GM12878 (cell line): ENCODE data around the gene RAB30. TPM values are rescaled to one million over a fixed set of nuclear protein-coding genes. Genes with fewer than 3 reads are reported as not detected.

ENCODE experiments used
- ATAC-seq: fragments of 200-7000 bp; cut with Tn5 transposase; 3 replicates; pipeline ENCODE4 v1.9.1; 2020; ENCODE audit warnings: mild to moderate bottlenecking, moderate library complexity
- BruUV-seq: library from RNA; stranded (reverse); fragments of 400-500 nt; replicated peaks from 2 replicates; lab custom pipeline; 2021; lab: Mats Ljungman, UMichigan
- CTCF ChIA-PET: fragments of 300-600 bp; sonication (Branson Sonifier 250); formaldehyde crosslinking; extraction: SDS; loops from one replicate; lab custom pipeline; 2021; ENCODE audit warnings: inconsistent platforms; lab: Yijun Ruan, JAX
- POLR2A ChIA-PET: fragments of 350-600 bp; formaldehyde crosslinking; extraction: SDS; loops from one replicate; lab custom pipeline; 2021; ENCODE audit warnings: inconsistent platforms; lab: Charles Lee
- RAD21 ChIA-PET: fragments of 300-600 bp; sonication (Branson Sonifier 250); formaldehyde crosslinking; loops from one replicate; lab custom pipeline; 2023; ENCODE audit warnings: antibody characterized with exemption; ENCODE audit not compliant: unreplicated experiment; lab: Charles Lee
- SMC1A ChIA-PET: fragments of 300-600 bp; sonication (Branson Sonifier 250); formaldehyde crosslinking; loops from one replicate; lab custom pipeline; 2023; ENCODE audit not compliant: unreplicated experiment, uncharacterized antibody; lab: Charles Lee
- DNase-seq: peaks from one replicate; pipeline ENCODE4 v3.0.0-alpha.2; 2011; ENCODE audit warnings: low read depth, low spot score
- FAIRE-seq: peaks from 3 replicates; lab custom pipeline; 2011; peaks lifted over from hg19 to GRCh38; lab: Jason Lieb, UNC
- H2AFZ ChIP-seq: 2 replicates; pipeline ENCODE4 v1.6.0; 2011; ENCODE audit warnings: low read depth, low read length, control low read depth; ENCODE audit not compliant: control insufficient read depth
- H3K27ac ChIP-seq: 2 replicates; pipeline ENCODE4 v1.5.1; 2011; ENCODE audit warnings: control low read depth; ENCODE audit not compliant: control insufficient read depth, insufficient read depth
- H3K27me3 ChIP-seq, 2 experiments: replicated peaks in 1 of 2; 2 replicates each; pipeline versions ENCODE4 v1.6.0 to v1.6.1; 2011; ENCODE audit warnings: low read length in 1 of 2; ENCODE audit not compliant: control insufficient read depth in 2 of 2, insufficient read depth in 2 of 2
- H3K36me3 ChIP-seq, 2 experiments: 2 replicates each; pipeline ENCODE4 v1.5.1; 2011; ENCODE audit warnings: low read length in 1 of 2; ENCODE audit not compliant: control insufficient read depth in 2 of 2, insufficient read depth in 2 of 2
- H3K4me1 ChIP-seq: 2 replicates; pipeline ENCODE4 v1.6.1; 2011; ENCODE audit warnings: mild to moderate bottlenecking, low read length, moderate library complexity, mixed read lengths; ENCODE audit not compliant: control insufficient read depth, insufficient read depth
- H3K4me2 ChIP-seq: 2 replicates; pipeline ENCODE4 v1.6.0; 2011; ENCODE audit warnings: control low read depth; ENCODE audit not compliant: control insufficient read depth, insufficient read depth
- H3K4me3 ChIP-seq: fragments of 200-600 bp; sonication (generic); 2 replicates; pipeline ENCODE4 v1.5.1; 2016
- H3K79me2 ChIP-seq: 2 replicates; pipeline ENCODE4 v1.6.0; 2011; ENCODE audit warnings: low read length; ENCODE audit not compliant: control insufficient read depth, insufficient read depth
- H3K9ac ChIP-seq: 2 replicates; pipeline ENCODE4 v1.8.0; 2011; ENCODE audit warnings: low read length, control low read depth, mixed read lengths; ENCODE audit not compliant: control insufficient read depth, insufficient read depth
- H3K9me3 ChIP-seq: replicated peaks from 3 replicates; pipeline ENCODE4 v1.5.1; 2011; ENCODE audit warnings: mild to moderate bottlenecking, low read length; ENCODE audit not compliant: control insufficient read depth, insufficient read depth
- H4K20me1 ChIP-seq: 2 replicates; pipeline ENCODE4 v1.6.0; 2011; ENCODE audit not compliant: control insufficient read depth, insufficient read depth
- ASH2L ChIP-seq: fragments of 300-600, 200-600 bp; sonication (generic); IDR thresholded peaks from 2 replicates; pipeline ENCODE4 v1.6.1; 2017; ENCODE audit warnings: low read depth, mild to moderate bottlenecking, borderline replicate concordance
- BHLHE40 ChIP-seq, 2 experiments: fragments of 450-650 bp in 1 of 2; IDR thresholded peaks; 2 replicates each; pipeline ENCODE4 v1.6.1; 2011 to 2017; ENCODE audit warnings: low read depth in 2 of 2, borderline replicate concordance in 1 of 2, improper control_type of control experiment in 1 of 2, low read length in 1 of 2, mild to moderate bottlenecking in 1 of 2
- CBFB ChIP-seq: IDR thresholded peaks from 2 replicates; pipeline ENCODE4 v1.6.1; 2016; ENCODE audit warnings: antibody characterized with exemption, low read depth
- CEBPB ChIP-seq, 2 experiments: fragments of 150-350 bp in 1 of 2; IDR thresholded peaks; 2 replicates each; pipeline ENCODE4 v1.6.1; 2012 to 2014; ENCODE audit warnings: low read depth in 2 of 2, low read length in 2 of 2, borderline replicate concordance in 1 of 2, inconsistent platforms in 1 of 2
- EP300 ChIP-seq, 2 experiments: fragments of 150-350 bp in 1 of 2; IDR thresholded peaks; 2 replicates each; pipeline ENCODE4 v1.6.1; 2011 to 2012; ENCODE audit warnings: low read depth in 2 of 2, low read length in 2 of 2, borderline replicate concordance in 1 of 2, improper control_type of control experiment in 1 of 2, inconsistent platforms in 1 of 2; ENCODE audit not compliant: control insufficient read depth in 1 of 2
- GATAD2B ChIP-seq: fragments of 450-650 bp; conservative IDR thresholded peaks from 2 replicates; pipeline ENCODE4 v1.6.1; 2017; ENCODE audit warnings: low read depth, mild to moderate bottlenecking, moderate library complexity
- HDAC6 ChIP-seq: fragments of 200-600 bp; sonication (generic); IDR thresholded peaks from one replicate; pipeline ENCODE4 v1.8.0; 2017; ENCODE audit warnings: antibody characterized with exemption; ENCODE audit not compliant: unreplicated experiment
- IKZF2 ChIP-seq, 2 experiments: fragments of 450-650 bp; IDR thresholded peaks; 2 replicates each; pipeline ENCODE4 v1.6.1; 2017; ENCODE audit warnings: mild to moderate bottlenecking in 2 of 2, moderate library complexity in 2 of 2
- MEF2A ChIP-seq: IDR thresholded peaks from 2 replicates; pipeline ENCODE4 v1.6.1; 2011; ENCODE audit warnings: low read depth, mild to moderate bottlenecking, low read length, moderate library complexity; ENCODE audit not compliant: insufficient read depth
- MEF2B ChIP-seq: fragments of 450-650 bp; IDR thresholded peaks from 2 replicates; pipeline ENCODE4 v1.6.1; 2018; ENCODE audit warnings: mild to moderate bottlenecking, moderate library complexity; ENCODE audit not compliant: partially characterized antibody, poor library complexity, severe bottlenecking
- MXI1 ChIP-seq: fragments of 150-350 bp; IDR thresholded peaks from 2 replicates; pipeline ENCODE4 v1.6.1; 2011; ENCODE audit warnings: low read depth, mild to moderate bottlenecking, inconsistent platforms, low read length, improper control_type of control experiment
- NFIC ChIP-seq: IDR thresholded peaks from 2 replicates; pipeline ENCODE4 v1.6.1; 2012; ENCODE audit warnings: low read depth, mild to moderate bottlenecking, inconsistent platforms, low read length, moderate library complexity
- NR2C1 ChIP-seq: fragments of 450-650 bp; IDR thresholded peaks from 2 replicates; pipeline ENCODE4 v1.6.1; 2017; ENCODE audit warnings: antibody characterized with exemption, mild to moderate bottlenecking, moderate library complexity
- SIN3A ChIP-seq: IDR thresholded peaks from 2 replicates; pipeline ENCODE4 v1.6.1; 2012; ENCODE audit warnings: low read depth, low read length, improper control_type of control experiment
- SMC3 ChIP-seq: IDR thresholded peaks from 2 replicates; pipeline ENCODE4 v1.6.1; 2011; ENCODE audit warnings: low read length, improper control_type of control experiment, borderline replicate concordance
- SREBF1 ChIP-seq: IDR thresholded peaks from 2 replicates; pipeline ENCODE4 v1.6.1; 2012; ENCODE audit warnings: mild to moderate bottlenecking, low read length
- SREBF2 ChIP-seq: IDR thresholded peaks from 2 replicates; pipeline ENCODE4 v1.6.1; 2012; ENCODE audit warnings: mild to moderate bottlenecking, low read length
- WGBS: methylation state at CpG from one replicate; pipeline ENCODE4 v1.1.6; 2016; ENCODE audit warnings: low lambda C conversion rate; ENCODE audit not compliant: insufficient replicate concordance, insufficient coverage; ENCODE audit errors: missing lambda C conversion rate; 5-methylcytosine and 5-hydroxymethylcytosine counted together
- in situ Hi-C: fragments of 300-500 bp; cut with MboI; formaldehyde crosslinking; loops from 9 replicates; pipeline ENCODE4 v1.14.3; 2018; ENCODE audit warnings: mixed read lengths
- intact Hi-C: fragments of 100-400 bp; cut with micrococcal nuclease; formaldehyde crosslinking; loops from one replicate; pipeline ENCODE4 v1.14.2; 2022; ENCODE audit not compliant: unreplicated experiment
- polyA plus RNA-seq, 11 experiments: library from polyadenylated mRNA; depleted of rRNA in 4 of 11; unstranded in 6 of 11; stranded (reverse) in 5 of 11; fragments of >200 nt; fragmentation: Nextera tagmentation in 4 of 11; fragmentation: Illumina TruSeq in 1 of 11; extraction: Ambion mirVana in 4 of 11; extraction: Trizol in 1 of 11; gene quantifications; 1 replicate in 1 of 11; 2 replicates in 10 of 11; pipeline versions ENCODE4 v1.2.1 to v1.2.3, GENCODE V29; 2011 to 2016; ENCODE audit warnings: inconsistent platforms in 2 of 11, missing spikeins in 2 of 11, low read depth in 1 of 11
- total RNA-seq, 4 experiments: library from RNA; depleted of rRNA in 3 of 4; stranded (reverse); fragments of >200 nt in 3 of 4; fragmentation: Illumina TruSeq in 1 of 4; extraction: Trizol in 1 of 4; gene quantifications; 2 replicates each; pipeline versions ENCODE4 v1.2.1 to v1.2.3, GENCODE V29; 2013 to 2021
- TF ChIP-seq, protein P1 (sequence below): fragments of 450-650 bp; IDR thresholded peaks from 2 replicates; pipeline ENCODE4 v1.6.1; 2016; ENCODE audit warnings: mild to moderate bottlenecking

Gene RAB30
- total and polyA plus RNA-seq, 10 of the 15 experiments (the other 5 are each of a cell fraction or from before 2014, with no cell fraction given): 9.8 to 26.7 (median 19.2) TPM

DNA sequence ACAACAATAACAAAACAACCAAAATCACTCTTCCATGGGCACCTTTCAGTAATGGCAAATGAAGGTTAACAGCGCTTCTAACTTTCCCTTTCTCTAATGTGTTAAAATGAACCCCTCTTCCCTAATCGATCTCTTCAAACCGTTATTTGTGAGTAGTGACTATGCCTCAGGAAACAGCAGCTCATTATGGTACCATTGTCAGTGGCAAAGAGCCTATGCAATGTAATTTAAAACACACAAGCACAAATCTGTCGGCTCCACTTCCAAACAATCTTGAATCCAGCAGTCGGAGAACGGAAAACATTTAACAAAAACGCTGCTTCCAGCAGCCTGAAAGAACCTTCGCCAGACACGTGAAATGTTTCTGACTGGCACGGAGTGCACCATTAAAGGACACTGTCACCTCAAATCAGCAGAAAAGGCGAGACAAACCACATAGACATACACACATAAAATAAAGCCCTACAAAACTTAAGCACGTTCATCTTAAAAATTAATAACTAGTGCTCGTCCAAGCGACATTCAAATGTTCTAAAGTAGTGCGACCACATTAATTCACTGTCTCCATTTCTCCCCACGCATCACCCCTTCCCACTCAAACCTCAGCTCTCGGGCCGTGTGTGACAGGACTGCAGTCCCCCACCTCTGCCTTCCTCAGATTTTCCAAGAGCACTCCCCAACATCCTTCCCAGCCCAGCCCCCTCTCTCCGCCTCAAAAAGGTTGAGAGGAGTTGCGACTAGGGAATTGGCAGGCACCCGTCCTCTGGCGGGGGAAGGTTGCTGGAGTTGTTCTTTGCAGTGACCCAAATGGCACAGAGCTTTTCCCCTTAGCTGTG lies 748 bp downstream of the RAB30 start:
- H3K27me3 ChIP-seq: no peaks in the 10 kb centered on the region
- in situ Hi-C loops: loop anchor here (5.0 to 10.0 kb wide), 2 partner anchors 86 to 166 kb away; partner anchors contain the start of genes DDIAS, PCF11 and PRCP
- H2AFZ ChIP-seq: peak overlapping the region; percentile 53
- TF ChIP-seq SREBF2 (no peak), HDAC6 (no peak), BHLHE40 (IDR thresholded peaks at IDR 0.05; ENCODE audit: borderline replicate concordance in 1 of 2, low read depth in 2 of 2, low read length in 1 of 2) (peak in 1 of 2 experiments; percentile 35; a peak in 1 of 4 replicates), IKZF2 (IDR thresholded peaks at IDR 0.05) (peak in 1 of 2 experiments; percentile 20; a peak in 1 of 4 replicates), MEF2A (no peak), NFIC (no peak), GATAD2B (no peak; the same call in 1 of the 2 replicates), ASH2L (no peak), CBFB (0 out of 2 replicates have a peak, but pooled peaks have one; percentile 5), NR2C1 (no peak), MXI1 (peak; percentile 83), EP300 (IDR thresholded peaks at IDR 0.05; ENCODE audit: borderline replicate concordance in 1 of 2, control insufficient read depth in 1 of 2, low read depth in 2 of 2, low read length in 2 of 2) (no peak), SIN3A (peak; percentile 80), MEF2B (no peak), SREBF1 (no peak), CEBPB (IDR thresholded peaks at IDR 0.05; ENCODE audit: borderline replicate concordance in 1 of 2, low read depth in 2 of 2, low read length in 2 of 2) (no peak), SMC3 (peak; percentile 8; the same call in 1 of the 2 replicates)
- TF ChIP-seq, protein P1, sequence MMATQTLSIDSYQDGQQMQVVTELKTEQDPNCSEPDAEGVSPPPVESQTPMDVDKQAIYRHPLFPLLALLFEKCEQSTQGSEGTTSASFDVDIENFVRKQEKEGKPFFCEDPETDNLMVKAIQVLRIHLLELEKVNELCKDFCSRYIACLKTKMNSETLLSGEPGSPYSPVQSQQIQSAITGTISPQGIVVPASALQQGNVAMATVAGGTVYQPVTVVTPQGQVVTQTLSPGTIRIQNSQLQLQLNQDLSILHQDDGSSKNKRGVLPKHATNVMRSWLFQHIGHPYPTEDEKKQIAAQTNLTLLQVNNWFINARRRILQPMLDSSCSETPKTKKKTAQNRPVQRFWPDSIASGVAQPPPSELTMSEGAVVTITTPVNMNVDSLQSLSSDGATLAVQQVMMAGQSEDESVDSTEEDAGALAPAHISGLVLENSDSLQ: peak; percentile 39; the same call in 1 of the 2 replicates

More for the DNA sequence above, 748 bp downstream of the RAB30 start:
- ATAC-seq (no peak), DNase-seq (no peak), FAIRE-seq (no peak)
- Histone ChIP-seq H3K79me2 (peaks cover 87% of the 10 kb centered on the region), H3K4me1 (peaks cover 23% of the 10 kb centered on the region), H3K4me2 (peak overlapping the region; percentile 97), H3K27ac (peak overlapping the region; percentile 92), H3K9ac (peak overlapping the region; percentile 98), H3K9me3 (no peaks in the 10 kb centered on the region; the same call in 2 of the 3 replicates), H3K36me3 (no peaks in the 10 kb centered on the region; a peak in 1 of 4 replicates), H3K4me3 (peak overlapping the region; percentile 78), H4K20me1 (no peaks in the 10 kb centered on the region)
- BruUV-seq: TSS peak; percentile 68
- WGBS: 2% methylated on average over 22 of the region's 22 CpGs
- CTCF ChIA-PET: interaction anchor here (0.8 to 2.7 kb wide), 10 partner anchors 8 to 179 kb away, joined by 3 to 11 read pairs (median 4); no protein-coding TSS in a partner anchor
- RAD21 ChIA-PET: interaction anchor here (0.7 to 8.3 kb wide), 20 partner anchors 8 to 693 kb away, joined by 3 to 73 read pairs (median 6); partner anchors contain the start of genes DDIAS, PCF11 and PRCP
- intact Hi-C loops: loop anchor here (2.0 kb wide), 3 partner anchors 64 to 170 kb away; partner anchors contain the start of genes DDIAS and PRCP
- SMC1A ChIA-PET: interaction anchor here (0.6 to 6.3 kb wide), 38 partner anchors 9 to 215 kb away, joined by 3 to 48 read pairs (median 4); partner anchors contain the start of genes CCDC90B, PCF11 and PRCP
- POLR2A ChIA-PET: interaction anchor here (0.6 to 12.1 kb wide), 21 partner anchors 9 to 170 kb away, joined by 3 to 142 read pairs (median 5); partner anchors contain the start of genes DDIAS, PCF11 and PRCP
